Fibroblast of lung (primary cell): ENCODE measurements around the gene OTUB2. TPM values are rescaled to one million over a fixed set of nuclear protein-coding genes. Genes with fewer than 3 reads are reported as not detected.

Experiments used
- DNase-seq, 2 donors: peaks; one replicate each; pipeline versions ENCODE4 v3.0.0 to v3.0.0-alpha.2; 2010; ENCODE audit warnings: low read depth in 2 of 2
- H2AFZ ChIP-seq: 2 replicates; pipeline ENCODE4 v1.5.1; 2012; ENCODE audit warnings: low read length, control low read depth, inconsistent platforms
- H3K27ac ChIP-seq: 2 replicates; pipeline ENCODE4 v1.5.1; 2011; ENCODE audit warnings: low read length, control low read depth; ENCODE audit not compliant: insufficient read depth
- H3K27me3 ChIP-seq: 2 replicates; pipeline ENCODE4 v1.5.1; 2011; ENCODE audit warnings: mild to moderate bottlenecking, low read length; ENCODE audit not compliant: control insufficient read depth, insufficient read depth
- H3K36me3 ChIP-seq: 2 replicates; pipeline ENCODE4 v1.5.1; 2011; ENCODE audit warnings: low read length; ENCODE audit not compliant: control insufficient read depth, insufficient read depth
- H3K4me1 ChIP-seq: 2 replicates; pipeline ENCODE4 v1.5.1; 2011; ENCODE audit warnings: low read length; ENCODE audit not compliant: control insufficient read depth, insufficient read depth; ENCODE audit errors: extremely low read depth
- H3K4me2 ChIP-seq: 2 replicates; pipeline ENCODE4 v1.5.1; 2011; ENCODE audit warnings: low read length, control low read depth; ENCODE audit not compliant: insufficient read depth; ENCODE audit errors: extremely low read depth
- H3K4me3 ChIP-seq, 4 experiments: fragments of 200-600 bp in 1 of 4; sonication (generic) in 1 of 4; replicated peaks in 1 of 4; 2 replicates each; pipeline ENCODE4 v1.5.1; 2011 to 2016; ENCODE audit warnings: low read length in 4 of 4, low read depth in 3 of 4, mild to moderate bottlenecking in 3 of 4, control low read depth in 2 of 4, inconsistent platforms in 1 of 4, mixed read lengths in 1 of 4; ENCODE audit not compliant: insufficient read depth in 1 of 4; ENCODE audit errors: control extremely low read depth in 1 of 4
- H3K79me2 ChIP-seq: 2 replicates; pipeline ENCODE4 v1.5.1; 2012; ENCODE audit warnings: mild to moderate bottlenecking, low read length, inconsistent platforms; ENCODE audit not compliant: control insufficient read depth, insufficient read depth
- H3K9ac ChIP-seq: 2 replicates; pipeline ENCODE4 v1.5.1; 2011; ENCODE audit warnings: mild to moderate bottlenecking, low read length, control low read depth; ENCODE audit not compliant: insufficient read depth
- H3K9me3 ChIP-seq: 2 replicates; pipeline ENCODE4 v1.5.1; 2012; ENCODE audit warnings: low read depth, low read length; ENCODE audit not compliant: control insufficient read depth, insufficient read depth
- H4K20me1 ChIP-seq: 2 replicates; pipeline ENCODE4 v1.5.1; 2011; ENCODE audit warnings: low read length; ENCODE audit not compliant: control insufficient read depth, insufficient read depth; ENCODE audit errors: extremely low read depth
- EZH2 ChIP-seq: IDR thresholded peaks from 2 replicates; pipeline ENCODE4 v1.5.1; 2012; ENCODE audit warnings: low read length, control low read depth, mild to moderate bottlenecking; ENCODE audit errors: missing control alignments
- polyA plus RNA-seq, 2 donors: library from polyadenylated mRNA; depleted of rRNA in 1 of 2; stranded (reverse) in 1 of 2; unstranded in 1 of 2; fragments of >200 nt; gene quantifications; 2 replicates each; pipeline ENCODE4 v1.2.1, GENCODE V29; 2011 to 2012; ENCODE audit warnings: missing spikeins in 1 of 2
- total RNA-seq: library from RNA; depleted of rRNA; stranded (reverse); fragments of >200 nt; gene quantifications from 2 replicates; pipeline ENCODE4 v1.2.1, GENCODE V29; 2014
- TF ChIP-seq, protein P1 (sequence below), 2 donors: IDR thresholded peaks in 1 of 2; conservative IDR thresholded peaks in 1 of 2; 1 replicate in 1 of 2; 2 replicates in 1 of 2; pipeline ENCODE4 v1.5.1; 2011 to 2012; ENCODE audit warnings: low read length in 2 of 2, control low read depth in 1 of 2, inconsistent platforms in 1 of 2, low read depth in 1 of 2, mild to moderate bottlenecking in 1 of 2

OTUB2 gene
- total and polyA plus RNA-seq, 2 donors (not counting 1 experiment from before 2014, with no cell fraction given) = 1.3 to 2.3 TPM

- H3K27ac ChIP-seq = no peak overlapping the region
- H4K20me1 ChIP-seq = no peaks in the 10 kb centered on the region
- no peaks in the 10 kb centered on the region for H3K9me3 ChIP-seq
- peak in 1 of 2 donors; percentile 29 for DNase-seq
- H3K27me3 ChIP-seq = no peaks in the 10 kb centered on the region
- no peak overlapping the region for H3K4me3 ChIP-seq
- peaks cover 7% of the 10 kb centered on the region for H3K79me2 ChIP-seq
- no peaks in the 10 kb centered on the region for H3K4me1 ChIP-seq
- H3K4me2 ChIP-seq = no peak overlapping the region
- TF ChIP-seq, protein P1, sequence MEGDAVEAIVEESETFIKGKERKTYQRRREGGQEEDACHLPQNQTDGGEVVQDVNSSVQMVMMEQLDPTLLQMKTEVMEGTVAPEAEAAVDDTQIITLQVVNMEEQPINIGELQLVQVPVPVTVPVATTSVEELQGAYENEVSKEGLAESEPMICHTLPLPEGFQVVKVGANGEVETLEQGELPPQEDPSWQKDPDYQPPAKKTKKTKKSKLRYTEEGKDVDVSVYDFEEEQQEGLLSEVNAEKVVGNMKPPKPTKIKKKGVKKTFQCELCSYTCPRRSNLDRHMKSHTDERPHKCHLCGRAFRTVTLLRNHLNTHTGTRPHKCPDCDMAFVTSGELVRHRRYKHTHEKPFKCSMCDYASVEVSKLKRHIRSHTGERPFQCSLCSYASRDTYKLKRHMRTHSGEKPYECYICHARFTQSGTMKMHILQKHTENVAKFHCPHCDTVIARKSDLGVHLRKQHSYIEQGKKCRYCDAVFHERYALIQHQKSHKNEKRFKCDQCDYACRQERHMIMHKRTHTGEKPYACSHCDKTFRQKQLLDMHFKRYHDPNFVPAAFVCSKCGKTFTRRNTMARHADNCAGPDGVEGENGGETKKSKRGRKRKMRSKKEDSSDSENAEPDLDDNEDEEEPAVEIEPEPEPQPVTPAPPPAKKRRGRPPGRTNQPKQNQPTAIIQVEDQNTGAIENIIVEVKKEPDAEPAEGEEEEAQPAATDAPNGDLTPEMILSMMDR (conservative IDR thresholded peaks at IDR 0.05 in 1 of 2, IDR thresholded peaks at IDR 0.05 in 1 of 2; ENCODE audit: low read depth in 1 of 2, low read length in 2 of 2) = no peak
- no peak for TF ChIP-seq EZH2
- H3K36me3 ChIP-seq = peaks cover 25% of the 10 kb centered on the region
- no peak overlapping the region for H3K9ac ChIP-seq
- no peak overlapping the region for H2AFZ ChIP-seq
Observed at GRCh38 chr14:94058128-94058673, 32.1 kb downstream of the OTUB2 start.

DNA sequence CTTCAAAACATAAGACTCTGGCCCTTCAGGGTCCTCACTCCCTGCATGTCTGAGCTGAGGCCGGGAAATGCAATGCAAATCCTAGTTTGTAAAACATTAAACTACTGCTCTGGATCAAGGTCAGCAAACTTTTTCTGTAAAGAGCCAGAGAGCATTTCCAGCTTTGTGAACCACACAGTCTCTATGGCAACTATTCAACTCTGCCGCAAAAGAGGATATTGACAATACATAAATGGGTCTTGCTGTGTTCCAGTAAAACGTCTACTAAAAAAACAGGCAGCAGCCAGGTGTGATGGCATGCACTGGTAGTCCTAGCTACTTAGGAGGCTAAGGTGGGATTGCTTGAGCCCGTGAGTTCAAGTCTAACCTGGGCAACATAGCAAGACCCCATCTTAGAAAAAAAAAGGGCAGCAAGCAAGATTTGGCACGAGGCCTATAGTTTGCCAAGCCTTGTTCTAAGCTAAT lies 32.6 kb downstream of the OTUB2 start:
- Histone ChIP-seq H3K36me3 (peaks cover 25% of the 10 kb centered on the region), H3K9ac (no peak overlapping the region), H3K9me3 (no peaks in the 10 kb centered on the region), H3K79me2 (peaks cover 11% of the 10 kb centered on the region), H3K4me2 (no peak overlapping the region), H3K27ac (no peak overlapping the region), H3K4me1 (no peaks in the 10 kb centered on the region), H3K4me3 (no peak overlapping the region), H2AFZ (no peak overlapping the region), H3K27me3 (no peaks in the 10 kb centered on the region), H4K20me1 (no peaks in the 10 kb centered on the region)
- no peak for DNase-seq
- TF ChIP-seq EZH2 = no peak
- TF ChIP-seq, protein P1 (conservative IDR thresholded peaks at IDR 0.05 in 1 of 2, IDR thresholded peaks at IDR 0.05 in 1 of 2; ENCODE audit: low read depth in 1 of 2, low read length in 2 of 2) = no peak

GRCh38 chr14:94059998-94060397 lies 33.9 kb downstream of the OTUB2 start:
- no peak overlapping the region for H3K4me2 ChIP-seq
- H3K27ac ChIP-seq = no peak overlapping the region
- H3K9me3 ChIP-seq = no peaks in the 10 kb centered on the region
- no peaks in the 10 kb centered on the region for H3K27me3 ChIP-seq
- peaks cover 19% of the 10 kb centered on the region for H3K36me3 ChIP-seq
- DNase-seq = no peak
- H3K4me3 ChIP-seq = no peak overlapping the region
- H3K79me2 ChIP-seq = peaks cover 21% of the 10 kb centered on the region
- H2AFZ ChIP-seq = no peak overlapping the region
- TF ChIP-seq, protein P1 (conservative IDR thresholded peaks at IDR 0.05 in 1 of 2, IDR thresholded peaks at IDR 0.05 in 1 of 2; ENCODE audit: low read depth in 1 of 2, low read length in 2 of 2) = no peak
- TF ChIP-seq EZH2 = no peak
- H3K4me1 ChIP-seq = no peaks in the 10 kb centered on the region
- H3K9ac ChIP-seq = no peak overlapping the region
- no peaks in the 10 kb centered on the region for H4K20me1 ChIP-seq
